Keratinocyte (primary cell): Measurements from ENCODE around the gene ADSS2.

Source experiments
- CTCF ChIP-seq, 3 experiments: IDR thresholded peaks in 1 of 3; conservative IDR thresholded peaks in 1 of 3; optimal IDR thresholded peaks in 1 of 3; 2 replicates in 2 of 3; 3 replicates in 1 of 3; pipeline versions ENCODE3 to v1.5.1; 2011; ENCODE audit warnings: low read length in 3 of 3, mild to moderate bottlenecking in 3 of 3, moderate library complexity in 2 of 3, control low read depth in 1 of 3, inconsistent platforms in 1 of 3; ENCODE audit not compliant: insufficient read depth in 2 of 3; ENCODE audit errors: extremely low read depth in 1 of 3
- EZH2 ChIP-seq: IDR thresholded peaks from one replicate; pipeline ENCODE4 v1.6.1; 2012; ENCODE audit warnings: inconsistent platforms, mild to moderate bottlenecking, low read length, moderate library complexity

- TF ChIP-seq CTCF (optimal IDR thresholded peaks at IDR 0.05 in 1 of 3, IDR thresholded peaks at IDR 0.05 in 1 of 3, conservative IDR thresholded peaks at IDR 0.05 in 1 of 3; ENCODE audit: extremely low read depth in 1 of 3, insufficient read depth in 2 of 3, low read length in 3 of 3) = no peak
- TF ChIP-seq EZH2 = no peak
These were observed 12.2 kb downstream of the ADSS2 start for GRCh38 chr1:244439391-244440032.
